T-cell (primary cell): Measurements from ENCODE around the gene UGGT2. TPM values are rescaled to one million over a fixed set of nuclear protein-coding genes. Genes with fewer than 3 reads are reported as not detected.
"Not testable (repeated sequence)": the region's sequence is repeated elsewhere in the genome, so short reads cannot be mapped to it uniquely, and the experiment has no call there.

Source experiments
- ATAC-seq, 4 experiments: fragments of 200-7000 bp in 3 of 4; fragments of 150-1000 bp in 1 of 4; cut with Tn5 transposase; replicated peaks in 1 of 4; 1 replicate in 3 of 4; 2 replicates in 1 of 4; pipeline ENCODE4 v1.10.0; 2021; ENCODE audit warnings: moderate library complexity in 3 of 4, mild to moderate bottlenecking in 2 of 4, moderate number of reproducible peaks in 1 of 4
- CTCF ChIA-PET, 2 donors: fragments of 300-600 bp; sonication (Branson Sonifier 250); formaldehyde crosslinking; loops; one replicate each; lab custom pipeline; 2022; ENCODE audit warnings: antibody characterized with exemption in 2 of 2; lab: Charles Lee
- POLR2A ChIA-PET, 2 donors: fragments of 300-600 bp; sonication (Branson Sonifier 250); formaldehyde crosslinking; loops; one replicate each; lab custom pipeline; 2022; ENCODE audit warnings: antibody characterized with exemption in 2 of 2; lab: Charles Lee
- DNase-seq, 35 experiments: peaks; one replicate each; pipeline versions ENCODE4 v3.0.0 to v3.0.0-alpha.2; 2013 to 2023
- H3K27ac ChIP-seq: one replicate; pipeline ENCODE4 v1.5.1; 2013; ENCODE audit warnings: low read length
- H3K27me3 ChIP-seq, 2 experiments: replicated peaks in 1 of 2; 1 replicate in 1 of 2; 2 replicates in 1 of 2; pipeline versions ENCODE4 v1.6.1 to v1.7.0; 2013; ENCODE audit warnings: low read length in 1 of 2, mixed read lengths in 1 of 2; ENCODE audit not compliant: control insufficient read depth in 2 of 2, insufficient read depth in 2 of 2; ENCODE audit errors: extremely low read depth in 1 of 2
- H3K36me3 ChIP-seq, 2 donors: 1 replicate in 1 of 2; 2 replicates in 1 of 2; pipeline versions ENCODE4 v1.6.1 to v1.7.0; 2013; ENCODE audit warnings: low read length in 1 of 2; ENCODE audit not compliant: control insufficient read depth in 2 of 2, insufficient read depth in 1 of 2; ENCODE audit errors: extremely low read depth in 1 of 2
- H3K4me1 ChIP-seq, 2 experiments: 1 replicate in 1 of 2; 2 replicates in 1 of 2; pipeline versions ENCODE4 v1.6.1 to v1.7.0; 2013; ENCODE audit warnings: low read length in 2 of 2, mixed read lengths in 1 of 2; ENCODE audit not compliant: insufficient read depth in 2 of 2, control insufficient read depth in 1 of 2; ENCODE audit errors: extremely low read depth in 1 of 2
- H3K4me3 ChIP-seq, 2 donors: 1 replicate in 1 of 2; 2 replicates in 1 of 2; pipeline versions ENCODE4 v1.5.1 to v1.7.0; 2013; ENCODE audit warnings: mild to moderate bottlenecking in 2 of 2, low read length in 1 of 2, moderate library complexity in 1 of 2; ENCODE audit not compliant: control insufficient read depth in 1 of 2; ENCODE audit errors: extremely low read depth in 1 of 2
- H3K9me3 ChIP-seq: 2 replicates; pipeline ENCODE4 v1.7.0; 2013
- H3K27ac Mint-ChIP-seq, 2 donors: one replicate each; pipeline ENCODE4 v1.8.0; 2020 to 2021; ENCODE audit warnings: mild to moderate bottlenecking in 2 of 2, mixed read lengths in 2 of 2
- H3K27me3 Mint-ChIP-seq, 2 donors: one replicate each; pipeline ENCODE4 v1.8.0; 2021 to 2022; ENCODE audit warnings: mixed read lengths in 2 of 2
- H3K36me3 Mint-ChIP-seq: one replicate; pipeline ENCODE4 v1.8.0; 2021; ENCODE audit warnings: mixed read lengths
- H3K4me1 Mint-ChIP-seq, 3 donors: one replicate each; pipeline ENCODE4 v1.8.0; 2020 to 2022; ENCODE audit warnings: mixed read lengths in 3 of 3, mild to moderate bottlenecking in 1 of 3
- H3K4me3 Mint-ChIP-seq, 3 donors: one replicate each; pipeline ENCODE4 v1.8.0; 2020 to 2022; ENCODE audit warnings: mild to moderate bottlenecking in 3 of 3, mixed read lengths in 3 of 3, moderate library complexity in 3 of 3
- H3K9me3 Mint-ChIP-seq, 3 donors: one replicate each; pipeline ENCODE4 v1.8.0; 2020 to 2022; ENCODE audit warnings: mixed read lengths in 3 of 3
- WGBS: methylation state at CpG from one replicate; pipeline ENCODE4 v1.1.5; 2013; ENCODE audit warnings: missing lambda C conversion rate; ENCODE audit not compliant: insufficient coverage; 5-methylcytosine and 5-hydroxymethylcytosine counted together
- total RNA-seq, 35 experiments: library from RNA in 6 of 35; stranded (reverse) in 6 of 35; fragments of 120-200 nt in 1 of 35; gene quantifications; one replicate each; pipeline versions ENCODE4 v1.2.1 to v1.2.4 and lab custom pipeline; 2013 to 2026

Gene UGGT2
- total RNA-seq, 5 donors from 2014 or later (not counting 1 experiment from before 2014, with no cell fraction given): 0.13 to 0.59 (median 0.42) TPM; not detected in 1

- DNase-seq (no peak), ATAC-seq (no peak)
- Mint-ChIP-seq H3K36me3 (no peaks in the 10 kb centered on the region), H3K4me3 (no peak overlapping the region), H3K9me3 (peaks cover 4 to 13% (median 12%) of the 10 kb centered on the region in 3 donors), H3K27me3 (peaks cover 0 to 4% of the 10 kb centered on the region in 2 donors), H3K27ac (no peak overlapping the region), H3K4me1 (no peaks in the 10 kb centered on the region)
- Histone ChIP-seq H3K4me1 (no peaks in the 10 kb centered on the region), H3K36me3 (no peaks in the 10 kb centered on the region), H3K9me3 (no peaks in the 10 kb centered on the region), H3K27ac (no peak overlapping the region), H3K27me3 (no peaks in the 10 kb centered on the region), H3K4me3 (no peak overlapping the region)
- CTCF ChIA-PET: interaction anchor here in 1 of 2 donors (0.7 kb wide), 1 partner anchor 521 kb away, joined by 3 read pairs; no protein-coding TSS in a partner anchor
- POLR2A ChIA-PET: no interaction called here
Measured at GRCh38 chr13:96003304-96003703, 49.9 kb downstream of the UGGT2 start.

- ChIA-PET CTCF (no interaction called here), POLR2A (no interaction called here)
- no peaks in the 10 kb centered on the region for H3K4me1 ChIP-seq
- 88% methylated on average over 3 of the region's 4 CpGs for whole genome bisulfite sequencing
- no peaks in the 10 kb centered on the region for H3K36me3 ChIP-seq
- Mint-ChIP-seq H3K36me3 (no peaks in the 10 kb centered on the region), H3K9me3 (peaks cover 4 to 12% (median 9%) of the 10 kb centered on the region in 3 donors), H3K27me3 (peaks cover 0 to 4% of the 10 kb centered on the region in 2 donors), H3K4me1 (no peaks in the 10 kb centered on the region), H3K27ac (no peak overlapping the region), H3K4me3 (no peak overlapping the region)
- H3K9me3 ChIP-seq: no peaks in the 10 kb centered on the region
- H3K27ac ChIP-seq: no peak overlapping the region
- no peak for ATAC-seq
- DNase-seq: no peak
- H3K4me3 ChIP-seq: no peak overlapping the region
- H3K27me3 ChIP-seq: no peaks in the 10 kb centered on the region
Measured at GRCh38 chr13:96002322-96003131, 50.7 kb downstream of the UGGT2 start.

- CTCF ChIA-PET: interaction anchor here in 1 of 2 donors (0.6 kb wide), 1 partner anchor 74 kb away, joined by 3 read pairs; no protein-coding TSS in a partner anchor
- peaks cover 0 to 4% (median 0%) of the 10 kb centered on the region in 3 donors for H3K9me3 Mint-ChIP-seq
- no peak for ATAC-seq
Measured at GRCh38 chr13:96000069-96000468, 53.1 kb downstream of the UGGT2 start.

GRCh38 chr13:95987841-95988240, 65.4 kb downstream of the UGGT2 start:
- WGBS: no CpG with 5 or more reads among the region's 5 CpGs
- Histone ChIP-seq H3K9me3 (no peaks in the 10 kb centered on the region), H3K27me3 (no peaks in the 10 kb centered on the region), H3K4me3 (no peak overlapping the region), H3K27ac (no peak overlapping the region), H3K4me1 (no peaks in the 10 kb centered on the region), H3K36me3 (no peaks in the 10 kb centered on the region)
- Mint-ChIP-seq H3K9me3 (no peaks in the 10 kb centered on the region), H3K27me3 (no peaks in the 10 kb centered on the region), H3K4me3 (no peak overlapping the region), H3K4me1 (no peaks in the 10 kb centered on the region), H3K27ac (no peak overlapping the region), H3K36me3 (no peaks in the 10 kb centered on the region)
- ATAC-seq: no peak
- CTCF ChIA-PET: no interaction called here
- no peak for DNase-seq
- POLR2A ChIA-PET: no interaction called here

More at GRCh38 chr13:96000069-96000468, 53.1 kb downstream of the UGGT2 start:
- no peak for DNase-seq
- Histone ChIP-seq H3K4me3 (no peak overlapping the region), H3K27me3 (no peaks in the 10 kb centered on the region), H3K4me1 (no peaks in the 10 kb centered on the region), H3K36me3 (no peaks in the 10 kb centered on the region), H3K9me3 (no peaks in the 10 kb centered on the region), H3K27ac (no peak overlapping the region)
- no peak overlapping the region for H3K27ac Mint-ChIP-seq
- no peak overlapping the region for H3K4me3 Mint-ChIP-seq
- peaks cover 0 to 4% of the 10 kb centered on the region in 2 donors for H3K27me3 Mint-ChIP-seq
- no peaks in the 10 kb centered on the region for H3K36me3 Mint-ChIP-seq
- no peaks in the 10 kb centered on the region for H3K4me1 Mint-ChIP-seq
- POLR2A ChIA-PET: no interaction called here

- no peaks in the 10 kb centered on the region for H3K27me3 ChIP-seq
- Mint-ChIP-seq H3K4me1 (no peaks in the 10 kb centered on the region), H3K4me3 (no peak overlapping the region), H3K27me3 (no peaks in the 10 kb centered on the region), H3K27ac (no peak overlapping the region), H3K36me3 (no peaks in the 10 kb centered on the region), H3K9me3 (no peaks in the 10 kb centered on the region)
- no peaks in the 10 kb centered on the region for H3K9me3 ChIP-seq
- CTCF ChIA-PET: interaction anchor here in 1 of 2 donors (1.2 kb wide), 1 partner anchor 360 kb away, joined by 3 read pairs; no protein-coding TSS in a partner anchor
- no peak overlapping the region for H3K27ac ChIP-seq
- POLR2A ChIA-PET: no interaction called here
- no peak for ATAC-seq
- no peaks in the 10 kb centered on the region for H3K4me1 ChIP-seq
- no peak overlapping the region for H3K4me3 ChIP-seq
- DNase-seq: no peak
- WGBS: no CpG with 5 or more reads among the region's 4 CpGs
- no peaks in the 10 kb centered on the region for H3K36me3 ChIP-seq
Measured at GRCh38 chr13:95982144-95982543, 71.1 kb downstream of the UGGT2 start.

- not testable (repeated sequence) for DNase-seq
Measured at GRCh38 chr13:95972651-95973050, 80.5 kb downstream of the UGGT2 start.

More at GRCh38 chr13:95972651-95973050, 80.5 kb downstream of the UGGT2 start:
- H3K36me3 ChIP-seq, H3K4me3 ChIP-seq, H3K36me3 Mint-ChIP-seq, POLR2A ChIA-PET, H3K27ac ChIP-seq, ATAC-seq, H3K9me3 ChIP-seq, H3K27me3 Mint-ChIP-seq, H3K4me1 ChIP-seq, H3K27me3 ChIP-seq, H3K4me1 Mint-ChIP-seq, CTCF ChIA-PET, H3K27ac Mint-ChIP-seq, H3K4me3 Mint-ChIP-seq: not testable (repeated sequence)
- no CpG with 5 or more reads among the region's 6 CpGs for WGBS
- peaks cover 4 to 11% (median 6%) of the 10 kb centered on the region in 3 donors for H3K9me3 Mint-ChIP-seq
